SK-N-MC (cell line): ENCODE data around the gene SPAG17.

ENCODE experiments used
- EZH2 ChIP-seq: fragments of 200-600 bp; sonication (generic); IDR thresholded peaks from one replicate; pipeline ENCODE4 v1.6.1; 2017; ENCODE audit warnings: antibody characterized with exemption
- POLR2AphosphoS5 ChIP-seq: IDR thresholded peaks from 2 replicates; pipeline ENCODE4 v1.6.1; 2012; ENCODE audit warnings: mild to moderate bottlenecking, low read depth, low read length, borderline replicate concordance

- no peak for TF ChIP-seq POLR2AphosphoS5
- no peak for TF ChIP-seq EZH2
Measured at GRCh38 chr1:118144684-118145083, 40.3 kb downstream of the SPAG17 start.
